Hematopoietic multipotent progenitor cell (in vitro differentiated cells): ENCODE data around the gene GPR107. TPM values are rescaled to one million over a fixed set of nuclear protein-coding genes. Genes with fewer than 3 reads are reported as not detected.

Source experiments
- DNase-seq, 3 donors: peaks; one replicate each; pipeline ENCODE4 v3.0.0-alpha.2; 2011 to 2015; ENCODE audit warnings: low read depth in 2 of 3, low spot score in 2 of 3
- total RNA-seq: library from RNA; depleted of rRNA; stranded (reverse); fragments of >200 nt; gene quantifications from one replicate; pipeline ENCODE4 v1.2.3, GENCODE V29; 2012

Gene GPR107
- total RNA-seq, 1 donor: 15.6 TPM

GRCh38 chr9:130107234-130107861 is 53.6 kb downstream of the GPR107 start:
- DNase-seq: peak; percentile 72 to 89 (median 75)

GRCh38 chr9:130107955-130108354 is 54.2 kb downstream of the GPR107 start:
- no peak for DNase-seq

GRCh38 chr9:130110166-130110565 is 56.5 kb downstream of the GPR107 start:
- DNase-seq: no peak

DNA sequence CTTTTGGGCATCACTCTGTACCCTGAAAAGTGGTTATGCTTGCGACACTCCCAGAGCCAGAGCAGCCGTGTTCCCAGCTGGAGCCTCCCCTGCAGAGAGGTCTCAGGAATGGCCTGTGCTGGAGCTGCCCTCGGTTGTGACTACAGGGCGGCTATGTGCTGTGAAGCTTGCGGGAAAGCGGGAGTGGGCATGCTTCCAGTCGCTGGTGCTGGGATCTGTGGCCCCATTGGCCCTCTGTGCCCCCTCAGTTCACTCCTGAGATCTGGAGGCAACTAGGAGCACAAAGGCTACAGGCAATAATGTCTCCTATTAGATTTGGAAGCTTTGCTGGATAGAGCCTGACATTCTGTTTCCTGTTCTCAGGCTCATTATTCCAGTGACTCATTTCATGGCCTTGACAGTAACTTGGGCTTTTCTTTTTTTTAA is 56.9 kb downstream of the GPR107 start:
- DNase-seq: no peak

DNA sequence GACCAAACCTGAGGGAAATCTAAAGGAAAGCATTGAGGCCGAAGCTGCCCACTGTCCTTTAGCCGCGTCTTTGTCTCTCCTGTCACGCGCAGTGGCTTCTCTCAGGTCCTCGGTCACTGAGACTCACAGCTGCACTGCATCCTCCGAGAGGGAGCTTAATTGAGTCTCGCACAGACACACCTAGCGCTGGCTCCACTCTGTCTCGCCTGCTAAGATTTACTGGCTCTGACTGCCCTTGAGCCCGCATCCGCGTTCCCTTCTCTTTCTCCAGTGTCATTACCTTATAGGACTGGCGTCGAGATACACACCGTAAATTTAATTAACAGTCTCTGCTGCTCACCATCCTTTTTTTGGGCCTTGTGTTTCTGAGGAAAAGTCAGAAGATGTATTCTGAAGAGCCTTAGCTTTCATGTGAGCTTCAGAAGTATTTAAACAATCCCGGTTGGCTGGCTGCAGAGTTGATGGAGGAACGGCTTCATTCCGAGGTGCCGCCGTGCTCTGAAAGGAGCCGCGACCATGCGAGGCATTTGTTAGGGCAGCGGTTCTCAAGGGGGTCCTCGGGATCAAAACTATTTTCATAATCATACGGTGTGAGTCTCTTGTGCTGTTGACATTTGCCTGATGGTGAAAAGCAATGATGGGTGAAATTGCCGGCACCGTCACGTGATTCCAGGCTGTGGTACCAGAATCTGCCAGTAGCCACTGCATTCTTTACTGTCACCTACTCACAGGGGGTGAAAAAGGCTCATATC is 58.3 kb downstream of the GPR107 start:
- DNase-seq: no peak

DNA sequence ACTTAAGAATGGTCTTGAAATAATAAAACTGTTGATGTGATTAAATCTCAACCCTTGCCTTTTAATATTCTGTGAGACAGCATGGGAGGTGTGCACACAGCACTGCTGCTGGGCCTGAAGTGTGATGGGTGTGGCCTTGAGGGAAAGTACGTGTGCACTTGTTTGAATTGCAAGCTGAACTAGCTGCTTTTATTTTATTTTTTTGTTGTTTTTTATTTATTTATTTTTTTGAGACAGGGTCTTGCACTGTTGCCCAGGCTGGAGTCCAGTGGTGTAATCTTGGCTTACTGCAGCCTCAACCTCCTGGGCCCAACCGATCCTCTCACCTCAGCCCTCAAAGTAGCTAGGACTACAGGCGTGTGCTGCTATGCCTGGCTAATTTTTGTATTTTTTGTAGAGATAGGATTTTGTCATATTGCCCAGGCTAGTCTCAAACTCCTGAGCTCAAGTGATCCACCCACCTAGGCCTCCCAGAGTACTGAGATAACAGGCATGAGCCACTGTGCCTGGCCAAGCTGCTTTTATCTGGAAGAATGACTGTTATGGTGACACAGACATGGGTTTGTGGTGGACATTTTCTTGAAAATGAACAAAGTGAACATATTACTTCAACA is 58.9 kb downstream of the GPR107 start:
- no peak for DNase-seq

DNA sequence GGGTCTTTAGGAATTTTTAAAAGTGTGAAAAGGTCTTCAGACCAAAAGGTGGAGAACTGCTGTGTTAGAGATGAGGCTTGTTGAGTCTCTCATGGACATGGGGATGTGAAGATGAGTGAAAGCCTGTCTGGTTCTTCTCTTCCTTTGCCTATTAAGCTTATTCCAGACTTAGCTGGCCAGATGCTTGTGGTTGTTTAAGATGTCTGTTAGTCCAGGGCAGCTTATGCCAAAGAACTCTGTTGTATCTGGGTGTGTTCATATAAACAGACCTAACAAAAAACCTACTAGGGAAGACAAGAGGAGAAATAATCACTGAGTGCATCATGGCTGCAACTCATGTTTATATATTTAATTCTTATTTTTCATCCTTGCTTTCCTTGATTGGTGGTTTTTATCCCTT is 61.0 kb downstream of the GPR107 start:
- DNase-seq: no peak

GRCh38 chr9:130116346-130116745 is 62.6 kb downstream of the GPR107 start:
- no peak for DNase-seq

- no peak for DNase-seq
These were observed 63.7 kb downstream of the GPR107 start for GRCh38 chr9:130117376-130117775.

- DNase-seq: no peak
These were observed 64.3 kb downstream of the GPR107 start for GRCh38 chr9:130117816-130118632.

- no peak for DNase-seq
These were observed 65.3 kb downstream of the GPR107 start for GRCh38 chr9:130118841-130119518.

- no peak for DNase-seq
These were observed 66.0 kb downstream of the GPR107 start for GRCh38 chr9:130119519-130120298.

GRCh38 chr9:130120299-130120587 is 66.5 kb downstream of the GPR107 start:
- no peak for DNase-seq

DNA sequence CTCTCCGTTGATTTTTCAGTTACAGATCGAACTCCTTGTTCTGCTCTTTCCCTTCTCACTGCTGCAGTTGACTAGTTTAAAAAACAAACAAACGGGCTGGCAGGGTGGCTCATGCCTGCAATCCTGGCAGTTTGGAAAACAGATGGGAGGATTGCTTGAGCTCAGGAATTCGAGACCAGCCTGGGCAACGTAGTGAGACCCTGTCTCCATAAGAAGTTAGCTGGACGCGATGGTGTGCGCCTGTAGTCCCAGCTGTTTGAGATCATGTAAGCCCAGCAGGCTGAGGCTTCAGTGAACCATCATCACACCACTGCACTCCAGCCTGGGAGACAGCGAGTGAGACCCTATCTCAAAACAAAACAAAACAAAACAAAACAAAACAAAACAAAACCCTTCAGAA is 67.1 kb downstream of the GPR107 start:
- DNase-seq: no peak

GRCh38 chr9:130122456-130122855 is 68.8 kb downstream of the GPR107 start:
- no peak for DNase-seq

GRCh38 chr9:130124085-130124860 is 70.6 kb downstream of the GPR107 start:
- no peak for DNase-seq

- no peak for DNase-seq
These were observed 73.2 kb downstream of the GPR107 start for GRCh38 chr9:130126721-130127433.

- peak; percentile 49 to 76 (median 58) for DNase-seq
These were observed 74.5 kb downstream of the GPR107 start for GRCh38 chr9:130128251-130128650.
